Measurements from ENCODE around the gene CD28.

CD28 gene

GRCh38 chr2:203719456-203720410, 13.3 kb downstream of the CD28 start:
- no peak for DNase-seq

GRCh38 chr2:203720915-203721672, 14.7 kb downstream of the CD28 start:
- no peak for DNase-seq

GRCh38 chr2:203721781-203722300, 15.4 kb downstream of the CD28 start:
- DNase-seq = no peak

GRCh38 chr2:203722411-203722810, 16.0 kb downstream of the CD28 start:
- no peak for DNase-seq

GRCh38 chr2:203728321-203728720, 21.9 kb downstream of the CD28 start:
- DNase-seq = no peak

GRCh38 chr2:203730076-203730729, 23.8 kb downstream of the CD28 start:
- no peak for DNase-seq

GRCh38 chr2:203730883-203731282, 24.4 kb downstream of the CD28 start:
- no peak for DNase-seq

GRCh38 chr2:203732092-203732952, 25.9 kb downstream of the CD28 start:
- DNase-seq = no peak

GRCh38 chr2:203732953-203733510, 26.6 kb downstream of the CD28 start:
- no peak for DNase-seq

- no peak for DNase-seq
These were observed 27.2 kb downstream of the CD28 start for GRCh38 chr2:203733684-203734083.

- peak; percentile 3 to 14 for DNase-seq
These were observed 28.0 kb downstream of the CD28 start for GRCh38 chr2:203734276-203734983.

GRCh38 chr2:203737360-203737759, 30.9 kb downstream of the CD28 start:
- no peak for DNase-seq

- DNase-seq = no peak
These were observed 32.9 kb downstream of the CD28 start for GRCh38 chr2:203739351-203739750.

- peak; percentile 51 to 60 for DNase-seq
These were observed 34.4 kb downstream of the CD28 start for GRCh38 chr2:203740871-203741281.

- DNase-seq = no peak
These were observed 35.1 kb downstream of the CD28 start for GRCh38 chr2:203741566-203741965.

- DNase-seq = no peak
These were observed 37.1 kb downstream of the CD28 start for GRCh38 chr2:203743441-203743981.

- DNase-seq = no peak
These were observed 37.7 kb downstream of the CD28 start for GRCh38 chr2:203744091-203744490.

- DNase-seq = no peak
These were observed 38.8 kb downstream of the CD28 start for GRCh38 chr2:203745267-203745666.

GRCh38 chr2:203748331-203749126, 42.1 kb downstream of the CD28 start:
- DNase-seq = no peak
